C4-2B (cell line): Measurements from ENCODE around the gene ALOX12.

Source experiments
- CTCF ChIP-seq: fragments of 450-650 bp; conservative IDR thresholded peaks from 2 replicates; pipeline ENCODE4 v1.5.1; 2017; ENCODE audit warnings: mild to moderate bottlenecking
- ZFX ChIP-seq: fragments of 450-650 bp; IDR thresholded peaks from 2 replicates; pipeline ENCODE4 v1.6.1; 2017

GRCh38 chr17:7058831-7059447 is 63.1 kb downstream of the ALOX12 start:
- TF ChIP-seq CTCF (no peak), ZFX (no peak)
